ENCODE data around the gene NPTX1.

DNA sequence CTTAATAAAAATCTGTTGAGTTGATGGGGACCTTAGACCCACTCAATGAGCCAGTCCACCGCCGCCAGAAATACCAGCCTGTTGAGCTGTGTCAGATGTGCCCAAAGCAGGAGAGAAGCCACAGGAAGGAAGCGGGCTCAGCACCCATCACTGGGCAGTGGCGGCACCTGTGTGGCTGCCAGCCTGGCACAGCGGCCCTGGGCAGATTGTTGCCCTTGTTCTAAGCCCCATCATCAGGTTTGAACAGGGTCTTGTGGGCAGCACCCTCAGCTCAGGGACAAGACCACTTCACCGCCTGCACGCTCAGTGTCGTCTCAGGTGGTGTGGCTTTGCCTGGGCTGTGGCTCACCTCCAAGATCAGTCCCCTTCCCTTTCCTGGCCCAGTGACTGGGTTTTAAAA, 52.1 kb downstream of the NPTX1 start:
- TF ChIP-seq CTCF (conservative IDR thresholded peaks at IDR 0.05; ENCODE audit: low read depth in 2 of 2) (no peak), EZH2 (IDR thresholded peaks at IDR 0.05; ENCODE audit: low read depth, unreplicated experiment) (no peak), EZH2phosphoT487 (IDR thresholded peaks at IDR 0.05; ENCODE audit: unreplicated experiment) (no peak), POLR2AphosphoS5 (IDR thresholded peaks at IDR 0.05; ENCODE audit: low read depth) (no peak)
